Measurements from ENCODE around the gene ATG2A.

The ATG2A gene

DNA sequence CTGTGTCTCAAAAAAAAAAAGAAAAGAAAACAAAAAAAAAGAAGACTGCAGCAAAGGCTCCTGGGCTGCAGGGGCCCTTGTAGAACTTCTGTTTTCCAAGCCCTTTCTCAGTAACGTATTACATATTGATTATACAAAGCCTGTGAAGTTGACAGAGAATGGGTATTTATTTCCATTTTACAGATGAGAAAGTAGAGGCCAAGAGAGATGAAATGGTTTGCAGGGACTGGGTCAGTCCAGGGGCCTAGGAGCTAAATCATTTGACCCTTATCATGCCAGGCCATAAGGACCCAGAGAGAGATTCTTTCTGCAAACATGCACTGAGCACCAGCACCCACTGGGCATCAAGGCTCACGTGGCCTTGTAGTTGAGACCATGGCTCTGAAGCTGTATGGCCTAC is 11.9 kb upstream of the ATG2A start:
- no peak overlapping the region for H3K4me3 ChIP-seq (ENCODE audit: low read depth, low read length)
- TF ChIP-seq MYC (IDR thresholded peaks at IDR 0.05; ENCODE audit: low read depth, low read length) (no peak), POLR2A (IDR thresholded peaks at IDR 0.05; ENCODE audit: extremely low read depth, insufficient read length) (no peak)
- TF ChIP-seq, protein P1, sequence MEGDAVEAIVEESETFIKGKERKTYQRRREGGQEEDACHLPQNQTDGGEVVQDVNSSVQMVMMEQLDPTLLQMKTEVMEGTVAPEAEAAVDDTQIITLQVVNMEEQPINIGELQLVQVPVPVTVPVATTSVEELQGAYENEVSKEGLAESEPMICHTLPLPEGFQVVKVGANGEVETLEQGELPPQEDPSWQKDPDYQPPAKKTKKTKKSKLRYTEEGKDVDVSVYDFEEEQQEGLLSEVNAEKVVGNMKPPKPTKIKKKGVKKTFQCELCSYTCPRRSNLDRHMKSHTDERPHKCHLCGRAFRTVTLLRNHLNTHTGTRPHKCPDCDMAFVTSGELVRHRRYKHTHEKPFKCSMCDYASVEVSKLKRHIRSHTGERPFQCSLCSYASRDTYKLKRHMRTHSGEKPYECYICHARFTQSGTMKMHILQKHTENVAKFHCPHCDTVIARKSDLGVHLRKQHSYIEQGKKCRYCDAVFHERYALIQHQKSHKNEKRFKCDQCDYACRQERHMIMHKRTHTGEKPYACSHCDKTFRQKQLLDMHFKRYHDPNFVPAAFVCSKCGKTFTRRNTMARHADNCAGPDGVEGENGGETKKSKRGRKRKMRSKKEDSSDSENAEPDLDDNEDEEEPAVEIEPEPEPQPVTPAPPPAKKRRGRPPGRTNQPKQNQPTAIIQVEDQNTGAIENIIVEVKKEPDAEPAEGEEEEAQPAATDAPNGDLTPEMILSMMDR (IDR thresholded peaks at IDR 0.05; ENCODE audit: low read depth, low read length): no peak
- TF ChIP-seq, protein P2, sequence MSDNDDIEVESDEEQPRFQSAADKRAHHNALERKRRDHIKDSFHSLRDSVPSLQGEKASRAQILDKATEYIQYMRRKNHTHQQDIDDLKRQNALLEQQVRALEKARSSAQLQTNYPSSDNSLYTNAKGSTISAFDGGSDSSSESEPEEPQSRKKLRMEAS (IDR thresholded peaks at IDR 0.05; ENCODE audit: low read depth, low read length): no peak
- DNase-seq (ENCODE audit: low read depth): no peak

DNA sequence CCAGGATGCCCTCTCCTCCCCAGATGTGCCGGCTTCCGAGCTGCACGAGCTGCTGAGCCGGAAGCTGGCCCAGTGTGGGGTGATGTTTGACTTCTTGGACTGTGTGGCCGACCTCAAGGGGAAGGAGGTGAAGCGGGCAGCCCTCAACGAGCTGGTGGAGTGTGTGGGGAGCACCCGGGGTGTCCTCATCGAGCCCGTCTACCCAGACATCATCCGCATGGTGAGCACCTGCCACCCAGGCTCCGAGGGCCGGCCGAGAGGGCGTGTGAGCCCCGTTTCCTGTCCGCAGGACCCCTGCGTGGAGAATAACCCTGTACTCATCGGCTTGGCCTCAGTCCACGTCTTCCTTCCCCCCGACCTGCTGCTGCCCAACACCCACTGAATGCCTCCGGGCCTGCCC is 9.7 kb upstream of the ATG2A start:
- H3K4me3 ChIP-seq (ENCODE audit: low read depth, low read length): no peak overlapping the region
- no peak for DNase-seq (ENCODE audit: low read depth)
- TF ChIP-seq, protein P1 (IDR thresholded peaks at IDR 0.05; ENCODE audit: low read depth, low read length): no peak
- no peak for TF ChIP-seq MYC (IDR thresholded peaks at IDR 0.05; ENCODE audit: low read depth, low read length)
- TF ChIP-seq, protein P2 (IDR thresholded peaks at IDR 0.05; ENCODE audit: low read depth, low read length): no peak
- TF ChIP-seq POLR2A (IDR thresholded peaks at IDR 0.05; ENCODE audit: extremely low read depth, insufficient read length): no peak

DNA sequence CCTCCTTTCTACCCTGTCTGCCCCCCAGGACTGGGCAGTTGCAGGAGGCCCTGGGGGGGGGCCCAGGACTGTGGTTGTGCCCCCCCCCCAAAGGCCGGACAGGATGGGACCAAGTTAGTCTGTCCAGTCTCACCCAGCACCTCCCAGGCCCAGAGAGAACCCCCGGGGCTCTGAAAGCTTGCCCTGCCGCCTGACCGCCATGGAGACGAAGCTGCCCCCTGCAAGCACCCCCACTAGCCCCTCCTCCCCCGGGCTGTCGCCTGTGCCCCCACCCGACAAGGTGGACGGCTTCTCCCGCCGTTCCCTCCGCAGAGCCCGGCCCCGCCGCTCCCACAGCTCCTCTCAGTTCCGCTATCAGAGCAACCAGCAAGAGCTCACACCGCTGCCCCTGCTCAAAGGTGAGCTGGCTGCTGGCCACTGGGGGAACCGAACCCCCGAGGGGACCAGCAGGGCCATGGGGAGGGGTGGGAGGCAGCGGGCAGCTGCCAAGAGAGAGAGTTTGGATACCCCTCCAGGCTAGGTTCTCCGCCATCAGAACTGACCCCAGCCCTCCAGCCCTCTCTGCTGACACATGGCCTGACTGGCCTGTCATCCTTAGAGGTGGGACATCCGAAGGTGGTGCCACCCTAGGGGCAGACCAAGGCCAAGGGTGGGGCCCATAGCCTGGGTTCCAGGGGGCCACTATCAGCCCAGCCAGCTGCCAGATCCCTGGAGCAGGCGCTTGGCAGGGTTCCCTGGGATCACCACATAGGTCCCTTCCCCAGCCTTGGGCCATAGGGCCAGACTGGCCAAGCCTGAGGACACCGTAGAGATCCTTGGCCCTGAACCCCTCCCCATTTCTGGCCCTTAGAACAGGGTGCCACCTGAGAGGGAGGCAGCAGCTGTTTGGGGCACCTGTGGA is 8.8 kb upstream of the ATG2A start:
- TF ChIP-seq MYC (IDR thresholded peaks at IDR 0.05; ENCODE audit: low read depth, low read length) (no peak), POLR2A (IDR thresholded peaks at IDR 0.05; ENCODE audit: extremely low read depth, insufficient read length) (no peak)
- TF ChIP-seq, protein P2 (IDR thresholded peaks at IDR 0.05; ENCODE audit: low read depth, low read length): no peak
- TF ChIP-seq, protein P1 (IDR thresholded peaks at IDR 0.05; ENCODE audit: low read depth, low read length): no peak
- no peak overlapping the region for H3K4me3 ChIP-seq (ENCODE audit: low read depth, low read length)
- DNase-seq (ENCODE audit: low read depth): no peak

DNA sequence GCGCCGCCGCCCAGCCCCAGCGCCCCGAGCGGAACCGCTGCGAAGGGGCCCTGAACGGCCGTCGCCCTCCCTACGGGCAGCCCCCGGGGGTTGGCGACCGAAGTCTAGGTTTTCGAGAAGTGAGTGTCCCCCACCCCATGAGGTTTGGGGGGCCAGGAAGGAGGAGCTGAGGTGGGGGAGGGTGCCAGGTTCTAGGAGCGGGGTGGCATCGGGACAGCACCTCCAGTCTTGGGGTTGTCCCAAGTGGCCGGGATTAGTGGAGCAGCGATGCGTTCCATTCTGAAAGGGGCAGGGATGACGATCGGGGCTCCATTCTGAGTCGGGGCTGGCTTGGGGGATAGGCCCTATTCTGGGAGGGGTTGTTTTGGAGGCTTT is 7.9 kb upstream of the ATG2A start:
- TF ChIP-seq POLR2A (IDR thresholded peaks at IDR 0.05; ENCODE audit: extremely low read depth, insufficient read length) (no peak), MYC (IDR thresholded peaks at IDR 0.05; ENCODE audit: low read depth, low read length) (no peak)
- TF ChIP-seq, protein P2 (IDR thresholded peaks at IDR 0.05; ENCODE audit: low read depth, low read length): no peak
- TF ChIP-seq, protein P1 (IDR thresholded peaks at IDR 0.05; ENCODE audit: low read depth, low read length): no peak
- no peak for DNase-seq (ENCODE audit: low read depth)
- H3K4me3 ChIP-seq (ENCODE audit: low read depth, low read length): peak overlapping the region; percentile 65

DNA sequence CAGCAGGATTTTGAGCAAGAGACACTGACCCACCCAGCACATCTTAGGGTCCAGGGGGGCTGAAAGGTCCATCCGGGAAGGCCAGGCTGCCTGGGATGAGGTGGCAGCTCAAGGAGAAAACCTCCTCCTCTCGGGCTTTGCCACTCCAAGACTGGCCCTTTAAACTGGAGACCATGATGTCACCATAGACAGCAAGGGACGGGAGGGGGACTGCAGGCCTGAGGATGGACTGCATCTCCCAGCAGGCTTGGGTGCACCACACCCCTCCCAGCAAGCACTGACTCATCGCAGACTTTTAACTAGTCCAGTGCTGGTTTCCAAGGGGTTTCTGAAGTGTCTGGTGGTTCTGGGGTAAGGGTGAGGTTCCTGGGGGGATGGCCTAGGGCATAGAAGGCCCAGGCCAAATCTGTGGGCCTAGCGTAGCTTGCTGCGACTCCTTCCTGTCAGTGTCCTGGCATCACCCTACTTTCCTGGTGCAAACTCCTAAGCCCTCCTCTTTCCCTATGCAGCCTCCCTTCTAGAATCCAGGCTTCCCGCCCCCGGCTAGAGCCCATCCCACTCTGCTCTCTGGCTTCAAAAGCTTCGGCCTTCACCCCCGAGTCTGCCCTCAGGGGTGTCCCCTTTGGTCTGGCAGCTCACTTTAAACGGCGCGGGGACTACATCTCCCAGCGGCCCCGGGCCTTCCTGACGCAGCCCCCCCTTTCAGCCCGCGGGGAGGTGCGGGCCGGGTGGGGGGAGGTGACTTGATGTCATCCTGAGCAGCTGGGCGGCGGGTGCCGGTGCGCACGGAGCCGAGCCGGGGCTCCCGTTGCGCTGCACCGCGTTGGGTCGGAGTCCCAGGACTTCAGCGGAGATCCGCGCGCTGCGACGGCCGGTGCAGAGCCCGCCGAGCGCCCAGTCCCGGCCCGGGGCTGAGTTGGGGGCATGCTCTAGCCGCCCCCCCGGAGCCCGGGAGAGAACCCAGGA is 7.2 kb upstream of the ATG2A start, which contains the start of gene PPP2R5B:
TSS of gene PPP2R5B (plus strand) at position 746 of the 966 bp plus-strand sequence. CDS start 1,046 bp downstream, outside the sequence.
- TF ChIP-seq MYC (IDR thresholded peaks at IDR 0.05; ENCODE audit: low read depth, low read length): peak; percentile 68
- TF ChIP-seq, protein P2 (IDR thresholded peaks at IDR 0.05; ENCODE audit: low read depth, low read length): peak; percentile 80
- TF ChIP-seq POLR2A (IDR thresholded peaks at IDR 0.05; ENCODE audit: extremely low read depth, insufficient read length): no peak
- H3K4me3 ChIP-seq (ENCODE audit: low read depth, low read length): peak within 1 kb of the TSS; percentile 65

More for the DNA sequence above, 7.2 kb upstream of the ATG2A start, which contains the start of gene PPP2R5B:
- peak; percentile 94 for DNase-seq (ENCODE audit: low read depth)
